Gastroesophageal sphincter (tissue), 3 donors: Measurements from ENCODE around the gene TNK1.

Experiments used
- CTCF ChIP-seq, 4 experiments: fragments of 200-600 bp in 2 of 4; fragments of 450-650 bp in 2 of 4; sonication (generic) in 1 of 4; IDR thresholded peaks; one replicate each; pipeline ENCODE4 v1.5.1; 2017 to 2019; ENCODE audit warnings: antibody characterized with exemption in 4 of 4, mild to moderate bottlenecking in 2 of 4, moderate library complexity in 2 of 4
- EP300 ChIP-seq: sonication (generic); formaldehyde crosslinking; IDR thresholded peaks from one replicate; pipeline ENCODE4 v1.6.1; 2017; ENCODE audit warnings: antibody characterized with exemption, mild to moderate bottlenecking
- POLR2A ChIP-seq, 2 donors: fragments of 450-650 bp; IDR thresholded peaks; one replicate each; pipeline ENCODE4 v1.6.1; 2017; ENCODE audit warnings: antibody characterized with exemption in 2 of 2, mild to moderate bottlenecking in 2 of 2, moderate library complexity in 1 of 2
- POLR2AphosphoS5 ChIP-seq: sonication (generic); formaldehyde crosslinking; IDR thresholded peaks from one replicate; pipeline ENCODE4 v1.6.1; 2017; ENCODE audit warnings: antibody characterized with exemption

GRCh38 chr17:7414837-7415236, 33.9 kb downstream of the TNK1 start:
- TF ChIP-seq CTCF (IDR thresholded peaks at IDR 0.05) (no peak), POLR2A (IDR thresholded peaks at IDR 0.05) (no peak), EP300 (no peak), POLR2AphosphoS5 (no peak)
